Sigmoid colon (tissue), 4 donors: ENCODE data around the gene ADAMTS10.

Experiments
- CTCF ChIP-seq, 4 experiments: fragments of 450-650 bp in 3 of 4; fragments of 200-600 bp in 1 of 4; IDR thresholded peaks; one replicate each; pipeline ENCODE4 v1.5.1; 2016 to 2019; ENCODE audit warnings: antibody characterized with exemption in 4 of 4, mild to moderate bottlenecking in 3 of 4, moderate library complexity in 2 of 4
- POLR2A ChIP-seq, 2 donors: fragments of 450-650 bp; IDR thresholded peaks; one replicate each; pipeline ENCODE4 v1.6.1; 2016; ENCODE audit warnings: antibody characterized with exemption in 2 of 2, mild to moderate bottlenecking in 2 of 2, moderate library complexity in 2 of 2
- POLR2AphosphoS5 ChIP-seq, 4 donors: sonication (generic); formaldehyde crosslinking; IDR thresholded peaks; one replicate each; pipeline ENCODE4 v1.6.1; 2017; ENCODE audit warnings: antibody characterized with exemption in 4 of 4

GRCh38 chr19:8589177-8589714 is 21.3 kb downstream of the ADAMTS10 start:
- TF ChIP-seq CTCF (IDR thresholded peaks at IDR 0.05) (no peak), POLR2A (IDR thresholded peaks at IDR 0.05) (no peak), POLR2AphosphoS5 (IDR thresholded peaks at IDR 0.05) (no peak)
